Measurements from ENCODE around the gene CELF3.

GRCh38 chr1:151703813-151704212, 12.8 kb downstream of the CELF3 start:
- no peak for TF ChIP-seq CTCF (IDR thresholded peaks at IDR 0.05)
- no peak for TF ChIP-seq CREM (CRISPR knock-in tag; IDR thresholded peaks at IDR 0.05)
- TF ChIP-seq ZBTB21 (CRISPR knock-in tag; IDR thresholded peaks at IDR 0.05; ENCODE audit: borderline replicate concordance), result no peak
- TF ChIP-seq ATF1 (CRISPR knock-in tag; IDR thresholded peaks at IDR 0.05), result no peak
- no peak for TF ChIP-seq FOXP1 (CRISPR knock-in tag; IDR thresholded peaks at IDR 0.05; ENCODE audit: borderline replicate concordance)
- no peak for TF ChIP-seq TEAD1 (CRISPR knock-in tag; IDR thresholded peaks at IDR 0.05)
- TF ChIP-seq JUN (CRISPR knock-in tag; IDR thresholded peaks at IDR 0.05), result no peak
- no peak for TF ChIP-seq TP53 (CRISPR knock-in tag; IDR thresholded peaks at IDR 0.05)
